Fibroblast of pulmonary artery (primary cell): ENCODE measurements around the gene PIGS.

Experiments
- DNase-seq: peaks from one replicate; pipeline ENCODE4 v3.0.0-alpha.2; 2010; ENCODE audit warnings: low read depth
- H3K4me3 ChIP-seq: replicated peaks from 2 replicates; pipeline ENCODE4 v1.5.1; 2011; ENCODE audit warnings: low read depth, mild to moderate bottlenecking, control low read depth, low read length, moderate library complexity
- TF ChIP-seq, protein P1 (sequence below): IDR thresholded peaks from 2 replicates; pipeline ENCODE4 v1.5.1; 2011; ENCODE audit warnings: mild to moderate bottlenecking, control low read depth, low read length, inconsistent platforms; ENCODE audit errors: missing control alignments

Gene PIGS

DNA sequence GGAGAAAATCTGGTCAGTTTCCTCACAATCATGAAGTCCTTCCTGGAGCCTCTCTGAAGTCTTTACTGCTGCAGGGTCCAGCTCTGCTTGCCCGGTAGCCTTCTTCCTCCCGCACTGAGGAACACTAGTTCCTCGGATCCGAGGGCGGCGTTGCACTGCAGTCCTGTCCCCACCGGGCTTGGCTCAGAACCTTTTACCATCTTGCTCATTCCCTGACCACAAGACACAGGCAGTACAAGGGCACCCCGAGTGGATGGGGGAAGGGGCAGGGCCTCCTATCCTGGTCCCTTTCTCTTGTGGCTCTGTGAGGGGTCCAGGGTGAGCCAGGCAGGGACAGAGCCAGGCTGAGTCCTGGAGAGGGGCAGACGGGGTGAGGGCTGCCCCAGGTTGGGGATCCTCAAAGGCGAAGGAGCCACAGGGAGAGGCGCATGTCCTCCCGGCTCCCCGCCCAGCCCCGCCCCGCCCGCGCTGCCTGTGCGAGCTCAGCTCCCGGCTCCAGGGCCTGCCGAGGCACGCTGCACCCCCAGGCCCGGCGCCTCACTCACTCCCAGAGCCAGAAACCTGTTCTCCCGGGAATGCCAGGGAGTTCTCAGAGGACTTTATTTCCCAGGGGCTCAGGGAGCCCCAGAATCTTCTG, 63.6 kb downstream of the PIGS start:
- no peak overlapping the region for H3K4me3 ChIP-seq
- TF ChIP-seq, protein P1, sequence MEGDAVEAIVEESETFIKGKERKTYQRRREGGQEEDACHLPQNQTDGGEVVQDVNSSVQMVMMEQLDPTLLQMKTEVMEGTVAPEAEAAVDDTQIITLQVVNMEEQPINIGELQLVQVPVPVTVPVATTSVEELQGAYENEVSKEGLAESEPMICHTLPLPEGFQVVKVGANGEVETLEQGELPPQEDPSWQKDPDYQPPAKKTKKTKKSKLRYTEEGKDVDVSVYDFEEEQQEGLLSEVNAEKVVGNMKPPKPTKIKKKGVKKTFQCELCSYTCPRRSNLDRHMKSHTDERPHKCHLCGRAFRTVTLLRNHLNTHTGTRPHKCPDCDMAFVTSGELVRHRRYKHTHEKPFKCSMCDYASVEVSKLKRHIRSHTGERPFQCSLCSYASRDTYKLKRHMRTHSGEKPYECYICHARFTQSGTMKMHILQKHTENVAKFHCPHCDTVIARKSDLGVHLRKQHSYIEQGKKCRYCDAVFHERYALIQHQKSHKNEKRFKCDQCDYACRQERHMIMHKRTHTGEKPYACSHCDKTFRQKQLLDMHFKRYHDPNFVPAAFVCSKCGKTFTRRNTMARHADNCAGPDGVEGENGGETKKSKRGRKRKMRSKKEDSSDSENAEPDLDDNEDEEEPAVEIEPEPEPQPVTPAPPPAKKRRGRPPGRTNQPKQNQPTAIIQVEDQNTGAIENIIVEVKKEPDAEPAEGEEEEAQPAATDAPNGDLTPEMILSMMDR = no peak
- no peak for DNase-seq

DNA sequence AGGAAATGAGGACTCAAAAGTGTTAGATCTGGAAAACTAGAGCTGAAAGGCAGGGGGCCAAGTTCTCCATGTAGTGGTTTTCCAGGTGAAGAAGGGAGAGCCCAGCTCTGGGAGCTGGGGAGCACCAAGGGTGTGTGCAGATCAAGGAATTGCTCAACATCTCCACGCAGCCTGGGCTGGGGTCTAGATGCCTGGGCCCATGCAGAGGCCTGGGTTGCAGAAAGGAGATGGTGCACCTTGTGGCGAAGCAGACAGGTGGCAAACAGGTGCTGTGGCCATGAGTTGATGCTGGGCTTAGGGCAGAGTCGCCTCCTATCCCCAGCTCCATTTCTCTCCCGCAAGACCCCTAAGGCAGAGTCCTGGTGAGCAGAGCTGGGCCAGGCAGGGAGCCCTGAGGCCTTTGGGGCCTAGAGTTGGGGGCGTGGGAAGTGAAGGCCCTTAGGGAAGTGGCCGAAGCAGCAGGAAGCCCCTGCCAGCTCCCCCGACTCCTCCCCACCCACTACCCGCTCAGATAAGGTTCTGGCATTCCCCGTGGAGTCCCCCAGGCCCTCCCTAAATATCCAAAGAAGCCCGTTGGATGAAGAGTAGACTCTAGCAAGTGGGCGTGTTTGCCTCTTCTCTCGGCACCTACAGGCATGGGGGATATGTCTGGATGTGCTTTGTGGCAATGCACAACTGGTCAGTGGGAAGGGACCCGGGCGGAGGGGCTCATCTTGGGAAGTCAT, 64.4 kb downstream of the PIGS start:
- no peak overlapping the region for H3K4me3 ChIP-seq
- DNase-seq = no peak
- TF ChIP-seq, protein P1 = no peak

DNA sequence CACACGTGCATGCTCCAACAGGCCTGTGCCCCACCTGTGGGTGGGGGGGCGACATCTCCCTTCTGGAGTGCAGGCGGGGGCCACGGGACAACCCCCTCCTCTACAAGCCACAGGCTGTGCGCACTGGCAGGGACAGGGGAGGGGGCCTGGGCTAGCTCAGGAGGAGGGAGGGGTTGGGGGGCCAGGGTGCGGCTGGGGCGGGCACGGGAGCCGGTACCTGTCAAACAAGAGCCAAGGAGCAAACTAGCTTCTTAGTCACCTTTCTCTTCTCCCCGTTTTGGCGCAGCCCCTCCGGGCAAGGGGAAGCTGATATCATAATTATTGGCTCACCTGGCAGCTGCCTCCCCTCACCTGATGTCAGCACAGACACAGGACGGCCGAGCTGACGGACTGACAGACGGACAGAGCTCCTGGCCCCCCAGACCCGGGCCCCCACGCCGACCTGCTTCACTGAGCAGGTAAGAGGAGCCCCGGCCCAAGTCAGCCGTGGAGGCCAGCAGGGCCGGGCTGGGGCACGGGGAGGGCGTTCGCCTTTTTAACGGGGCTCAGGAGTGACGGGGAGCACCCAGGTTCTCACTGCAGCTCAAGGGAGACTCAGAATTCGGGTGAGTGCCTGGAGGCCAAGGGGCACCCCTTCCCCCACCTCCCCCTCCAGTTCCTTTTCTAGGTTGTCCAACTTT, 65.2 kb downstream of the PIGS start, which contains the start of gene FOXN1:
FOXN1 (plus strand) TSS at position 363 of the 680 bp plus-strand sequence. CDS start 17,622 bp downstream, outside the sequence.
- H3K4me3 ChIP-seq = no peak within 1 kb of the TSS
- DNase-seq = no peak
- TF ChIP-seq, protein P1 = no peak

DNA sequence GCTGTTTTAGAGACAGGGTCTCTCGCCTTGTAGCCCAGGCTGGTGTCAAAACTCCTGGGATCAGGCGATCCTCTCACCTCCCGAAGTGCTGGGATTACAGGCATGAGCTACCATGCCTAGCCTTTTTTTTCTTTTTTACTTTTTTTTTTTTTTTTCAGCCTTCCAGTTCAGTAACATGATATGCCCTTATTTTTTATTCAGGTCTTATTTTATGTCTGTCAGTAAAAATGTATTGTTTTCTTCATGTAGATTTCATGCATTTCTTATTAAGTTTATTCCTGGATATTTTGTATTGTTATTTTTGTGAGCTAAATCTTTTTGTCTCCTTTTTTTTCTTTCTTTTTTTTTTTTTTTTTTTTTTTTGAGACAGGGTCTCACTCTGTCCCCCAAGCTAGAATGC, 67.9 kb downstream of the PIGS start:
- TF ChIP-seq, protein P1 = no peak
- no peak for DNase-seq
- H3K4me3 ChIP-seq = no peak overlapping the region
